Measurements from ENCODE around the gene CNOT3. TPM values are rescaled to one million over a fixed set of nuclear protein-coding genes. Genes with fewer than 3 reads are reported as not detected.

The CNOT3 gene
- total and polyA plus RNA-seq, 9 of the 15 experiments (the other 6 are each of a cell fraction or from before 2014, with no cell fraction given), result 0.27 to 60.4 (median 9.9) TPM

- intact Hi-C loops (cut with micrococcal nuclease), result no loop called here
- H3K79me2 ChIP-seq (ENCODE audit: control insufficient read depth, insufficient read depth, low read length), result no peaks in the 10 kb centered on the region
- DNase-seq (ENCODE audit: extremely low read depth in 1 of 4, low spot score in 3 of 4), result no peak
- WGBS (ENCODE audit: insufficient coverage, low coverage, missing lambda C conversion rate), result 97% methylated on average over 13 of the region's 20 CpGs
- FAIRE-seq, result no peak
- no peaks in the 10 kb centered on the region for H3K27me3 ChIP-seq (ENCODE audit: control insufficient read depth in 2 of 2, insufficient read depth in 2 of 2, low read length in 2 of 2)
- no peak overlapping the region for H3K4me2 ChIP-seq (ENCODE audit: insufficient read depth, low read length)
- H3K9me1 ChIP-seq (ENCODE audit: control insufficient read depth, insufficient read depth, low read length), result no peaks in the 10 kb centered on the region
- CTCF ChIA-PET (ENCODE audit: low intra/inter-chr PET ratio), result no interaction called here
- H3K9ac ChIP-seq (ENCODE audit: insufficient read depth in 1 of 2, low read depth in 2 of 2, low read length in 2 of 2), result no peak overlapping the region; a peak in 1 of 4 replicates
- in situ Hi-C loops (cut with MboI), result no loop called here
- POLR2A ChIA-PET, result interaction anchor here (0.5 to 1.0 kb wide), 2 partner anchors 14 to 26 kb away, joined by 3 read pairs; partner anchors contain the start of genes PRPF31 and TFPT
- H3K36me3 ChIP-seq (ENCODE audit: control insufficient read depth, insufficient read depth, low read length), result peaks cover 60% of the 10 kb centered on the region; the same call in 2 of the 3 replicates
- ATAC-seq, result no peak
- H3K9me3 ChIP-seq (replicated peaks; ENCODE audit: control insufficient read depth, insufficient read depth, low read depth, low read length), result no peaks in the 10 kb centered on the region
- H3K4me1 ChIP-seq (replicated peaks in 1 of 2; ENCODE audit: control insufficient read depth in 2 of 2, insufficient read depth in 2 of 2, low read length in 2 of 2), result no peaks in the 10 kb centered on the region; a peak in 2 of 5 replicates
- no peak overlapping the region for H2AFZ ChIP-seq (ENCODE audit: low read depth, low read length)
- TF ChIP-seq CXXC5 (CRISPR knock-in tag; IDR thresholded peaks at IDR 0.05), result no peak
- TF ChIP-seq SIRT6 (IDR thresholded peaks at IDR 0.05; ENCODE audit: low read depth, low read length), result no peak
- no peak for TF ChIP-seq ZNF282 (CRISPR knock-in tag; IDR thresholded peaks at IDR 0.05)
- TF ChIP-seq RBM39 (optimal IDR thresholded peaks at IDR 0.05; ENCODE audit: low read depth, low read length), result no peak
- no peak for TF ChIP-seq SMARCA4 (IDR thresholded peaks at IDR 0.05)
- TF ChIP-seq BACH1 (tag; IDR thresholded peaks at IDR 0.05), result no peak
- no peak for TF ChIP-seq HNRNPLL (IDR thresholded peaks at IDR 0.05; ENCODE audit: low read depth, low read length, poor library complexity, severe bottlenecking)
- no peak for TF ChIP-seq EGR1 (conservative IDR thresholded peaks at IDR 0.05)
- TF ChIP-seq ADNP (tag; IDR thresholded peaks at IDR 0.05), result no peak
- no peak for TF ChIP-seq ZNF551 (CRISPR knock-in tag; IDR thresholded peaks at IDR 0.05)
- no peak overlapping the region for H3K4me3 ChIP-seq
- BruUV-seq (replicated peaks), result no TSS peak
- no peaks in the 10 kb centered on the region for H4K20me1 ChIP-seq (replicated peaks; ENCODE audit: control insufficient read depth, insufficient read depth, low read length)
- H3K27ac ChIP-seq (ENCODE audit: extremely low read depth, low read depth, low read length), result no peak overlapping the region
These were observed 8.0 kb upstream of the CNOT3 start for GRCh38 chr19:54129617-54129996.

Measured in K562 (cell line).